OCI-M2 (cell line): ENCODE data around the gene CTF1.

Experiments
- DNase-seq: peaks from one replicate; lab custom pipeline; 2025; ENCODE audit not compliant: unreplicated experiment; lab: John Stamatoyannopoulos, UW

Gene CTF1

DNA sequence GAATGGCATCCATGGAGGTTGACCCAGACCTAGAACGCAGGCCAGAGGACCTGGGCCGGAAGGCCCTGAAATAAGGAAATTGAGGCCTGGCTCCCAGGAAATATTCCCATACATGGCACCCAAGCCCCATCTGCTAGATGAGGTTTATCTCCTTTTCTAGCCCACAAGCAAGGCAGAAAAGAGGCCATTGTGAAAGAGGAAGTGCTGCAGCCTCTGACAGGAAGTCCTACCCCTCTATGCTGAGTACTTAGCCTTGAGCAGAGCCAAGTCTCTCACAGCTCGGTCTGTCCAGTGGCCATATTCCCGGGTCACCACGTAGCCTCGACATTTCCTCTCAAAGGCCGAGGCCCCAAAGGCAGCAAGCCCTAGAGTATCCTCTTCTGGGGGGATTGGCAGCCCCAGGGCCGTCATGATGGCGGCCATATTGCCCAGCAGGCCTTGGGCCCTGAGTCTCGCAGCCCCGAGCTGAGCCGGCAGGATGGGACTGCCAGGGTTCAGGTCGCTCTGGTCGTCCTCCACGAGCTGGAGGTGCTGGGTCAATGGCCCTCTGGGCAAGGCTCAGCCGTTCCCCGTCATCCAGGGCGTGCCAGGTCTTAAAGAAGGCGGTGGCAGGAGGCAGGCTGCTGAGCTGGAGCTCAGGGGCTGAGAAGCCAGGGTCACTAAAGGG, 7.8 kb downstream of the CTF1 start:
- no peak for DNase-seq

- DNase-seq, result no peak
Observed at GRCh38 chr16:30907064-30907463, 10.7 kb downstream of the CTF1 start.

DNA sequence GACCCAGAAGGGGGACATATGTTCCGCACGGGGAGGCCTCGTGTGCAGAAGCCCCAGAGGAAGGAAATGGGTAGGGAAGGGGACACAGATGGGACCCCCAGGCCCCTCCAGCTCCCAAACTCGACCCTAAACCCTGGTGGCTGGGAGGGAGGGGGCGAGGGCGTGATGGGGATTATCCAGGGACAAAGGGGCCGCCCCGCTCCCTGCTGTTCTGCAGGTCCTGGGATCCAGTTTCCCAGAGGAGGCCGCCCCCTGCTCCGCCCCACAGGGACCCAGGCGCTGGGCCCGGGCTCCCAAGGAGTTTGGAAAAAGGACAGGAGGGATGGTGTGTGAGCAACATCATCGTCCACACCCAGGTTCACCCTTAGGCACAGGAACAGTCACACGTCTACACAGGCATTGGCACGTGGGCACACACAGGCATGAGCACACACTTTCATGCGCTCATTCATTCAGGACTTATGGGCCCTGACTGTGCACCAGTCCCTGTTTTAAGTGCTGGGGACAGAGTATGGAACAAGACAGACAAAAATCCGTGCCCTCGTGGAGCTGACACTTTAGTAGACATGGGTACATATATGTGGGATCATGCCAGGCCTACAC, 14.1 kb downstream of the CTF1 start:
- DNase-seq, result no peak

DNA sequence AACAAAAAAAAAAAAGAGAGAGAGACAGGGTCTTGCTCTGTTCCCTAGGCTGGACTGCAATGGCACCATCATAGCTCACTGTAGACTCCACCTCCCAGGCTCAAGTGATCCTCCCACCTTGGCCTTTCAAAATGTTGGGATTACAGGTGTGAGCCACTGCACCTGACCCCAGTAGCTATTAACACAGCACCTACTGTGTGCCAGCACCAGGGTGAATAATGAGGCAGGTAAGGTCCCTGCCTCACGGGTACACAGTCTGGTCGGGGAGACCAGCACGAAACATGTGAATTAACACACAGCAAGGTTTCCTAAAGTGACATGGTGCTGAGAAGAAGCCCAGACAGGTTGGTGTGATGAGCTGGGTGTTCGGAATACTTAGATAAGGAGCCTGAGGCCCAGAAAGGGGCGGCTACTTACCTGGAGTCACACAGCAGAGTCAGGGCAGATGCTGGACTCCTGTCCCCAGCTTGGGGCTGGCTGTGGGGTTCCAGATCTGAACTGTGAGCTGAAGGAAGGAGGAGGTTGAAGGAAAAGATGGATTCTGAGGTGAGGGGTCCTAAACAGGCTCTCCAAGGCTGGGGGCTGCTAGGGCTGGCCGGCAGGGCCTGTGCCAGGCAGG, 16.5 kb downstream of the CTF1 start:
- DNase-seq, result no peak

- DNase-seq, result no peak
Observed at GRCh38 chr16:30914830-30915229, 18.4 kb downstream of the CTF1 start.

- DNase-seq, result no peak
Observed at GRCh38 chr16:30918614-30919013, 22.2 kb downstream of the CTF1 start.

DNA sequence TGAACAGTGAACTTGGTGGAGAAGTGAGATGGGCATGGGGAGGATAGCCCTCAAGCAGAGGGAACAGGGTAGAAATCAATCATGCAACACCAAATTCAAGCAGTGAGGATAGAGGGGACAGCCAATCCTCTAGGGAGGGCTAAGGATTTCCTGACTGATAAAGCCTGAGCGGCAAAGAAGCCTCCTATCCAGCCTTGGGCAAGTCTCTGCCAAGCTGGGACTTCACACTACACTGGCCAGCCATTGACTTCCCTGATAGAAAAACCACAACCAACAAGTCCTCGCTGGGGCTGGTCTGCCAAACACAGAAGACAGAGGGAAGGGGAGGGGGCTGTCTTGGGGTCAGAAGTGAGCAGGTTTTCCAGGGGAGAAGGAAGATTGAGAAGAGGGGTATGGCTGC, 24.5 kb downstream of the CTF1 start:
- no peak for DNase-seq

- no peak for DNase-seq
Observed at GRCh38 chr16:30921459-30921747, 25.0 kb downstream of the CTF1 start.

DNA sequence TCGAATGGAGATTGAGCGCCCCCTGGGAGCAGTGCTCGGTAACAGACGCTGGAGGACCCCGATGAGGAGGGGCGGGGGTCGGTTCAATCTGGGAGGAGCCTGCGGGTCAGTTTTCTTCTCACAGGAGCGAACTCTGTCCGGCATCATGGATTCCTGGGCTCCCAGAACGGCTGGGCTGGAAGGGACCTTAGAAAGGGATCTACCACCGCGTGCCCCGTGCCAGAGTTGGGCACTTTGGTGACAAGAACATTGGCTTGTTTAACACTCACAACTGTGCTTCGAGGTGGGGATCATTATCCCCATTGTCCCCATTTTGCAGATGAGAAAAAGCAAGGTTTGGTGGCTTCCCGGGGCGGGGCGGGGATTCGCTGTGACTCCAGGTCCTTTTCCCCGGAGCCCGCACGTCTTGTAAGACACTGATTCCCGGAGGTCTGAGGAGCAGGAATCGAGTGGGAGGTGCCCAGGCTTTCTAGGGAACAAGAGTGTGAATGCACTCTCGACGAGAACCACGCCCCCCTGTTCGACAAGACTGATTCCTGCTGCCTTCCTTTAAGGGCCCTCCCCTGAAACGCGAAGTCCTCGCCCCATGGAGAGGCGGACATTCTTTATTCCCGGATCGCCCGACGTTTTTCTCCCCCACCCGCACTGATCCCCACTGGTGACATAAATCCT, 25.5 kb downstream of the CTF1 start:
- peak; percentile 64 for DNase-seq

DNA sequence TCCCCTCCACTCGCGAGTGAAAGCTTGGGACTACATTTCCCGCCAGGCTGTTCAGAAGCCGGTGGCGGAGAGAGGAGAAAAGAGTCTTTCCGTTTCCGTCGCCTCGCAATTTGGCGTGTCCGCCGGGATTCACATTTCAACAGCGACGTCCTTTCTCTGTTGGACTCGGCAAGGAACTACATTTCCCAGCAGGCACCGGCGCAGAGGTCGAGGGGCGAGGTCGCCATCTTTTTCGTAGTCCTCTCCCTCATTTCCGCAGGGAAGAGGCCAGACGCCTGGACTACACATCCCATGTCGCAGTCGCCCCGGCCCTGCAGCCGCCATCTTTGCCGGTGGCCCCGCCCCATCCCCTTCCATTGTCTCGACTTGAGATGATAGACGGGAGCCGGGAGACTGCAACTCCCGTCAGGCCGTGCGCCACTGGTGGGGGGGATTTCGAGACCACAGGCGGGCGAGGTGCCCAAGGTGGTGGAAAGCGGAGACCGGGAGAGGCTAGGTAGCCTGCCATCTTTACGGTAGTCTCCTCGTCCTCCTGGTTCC, 26.1 kb downstream of the CTF1 start:
- peak; percentile 84 for DNase-seq

GRCh38 chr16:30922960-30923535, 26.6 kb downstream of the CTF1 start:
- peak; percentile 76 for DNase-seq

DNA sequence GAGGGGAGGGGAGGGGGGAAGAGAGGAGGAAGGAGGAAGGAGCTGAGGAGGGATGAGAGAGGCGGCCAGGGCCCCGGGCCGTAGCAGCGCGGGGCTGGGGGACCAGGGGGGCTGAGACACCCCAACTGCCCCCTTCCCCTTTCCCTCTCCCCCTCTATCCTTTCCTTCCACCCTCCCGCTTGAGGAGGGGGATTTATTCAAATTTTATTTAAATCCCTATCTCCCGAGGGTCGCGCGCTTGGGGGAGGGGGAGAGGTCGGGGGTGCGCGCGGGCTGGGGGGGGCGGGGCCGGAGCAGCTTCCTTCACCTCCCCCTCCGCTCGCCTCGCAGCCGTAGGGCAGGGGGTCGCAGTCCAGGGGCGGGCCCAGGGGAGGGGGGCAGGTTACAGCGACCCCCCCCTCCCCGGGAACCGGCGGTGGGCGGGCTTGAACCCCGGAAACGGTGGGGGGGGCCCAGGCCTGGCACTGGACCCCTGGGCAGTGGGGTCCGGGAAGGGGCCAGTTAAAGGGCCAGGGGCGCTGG, 27.2 kb downstream of the CTF1 start, which contains the start of gene FBXL19:
Gene FBXL19, plus strand, starts transcription at position 19 of the 522 bp plus-strand sequence. CDS start 2,183 bp downstream, outside the sequence.
- DNase-seq, result no peak

DNA sequence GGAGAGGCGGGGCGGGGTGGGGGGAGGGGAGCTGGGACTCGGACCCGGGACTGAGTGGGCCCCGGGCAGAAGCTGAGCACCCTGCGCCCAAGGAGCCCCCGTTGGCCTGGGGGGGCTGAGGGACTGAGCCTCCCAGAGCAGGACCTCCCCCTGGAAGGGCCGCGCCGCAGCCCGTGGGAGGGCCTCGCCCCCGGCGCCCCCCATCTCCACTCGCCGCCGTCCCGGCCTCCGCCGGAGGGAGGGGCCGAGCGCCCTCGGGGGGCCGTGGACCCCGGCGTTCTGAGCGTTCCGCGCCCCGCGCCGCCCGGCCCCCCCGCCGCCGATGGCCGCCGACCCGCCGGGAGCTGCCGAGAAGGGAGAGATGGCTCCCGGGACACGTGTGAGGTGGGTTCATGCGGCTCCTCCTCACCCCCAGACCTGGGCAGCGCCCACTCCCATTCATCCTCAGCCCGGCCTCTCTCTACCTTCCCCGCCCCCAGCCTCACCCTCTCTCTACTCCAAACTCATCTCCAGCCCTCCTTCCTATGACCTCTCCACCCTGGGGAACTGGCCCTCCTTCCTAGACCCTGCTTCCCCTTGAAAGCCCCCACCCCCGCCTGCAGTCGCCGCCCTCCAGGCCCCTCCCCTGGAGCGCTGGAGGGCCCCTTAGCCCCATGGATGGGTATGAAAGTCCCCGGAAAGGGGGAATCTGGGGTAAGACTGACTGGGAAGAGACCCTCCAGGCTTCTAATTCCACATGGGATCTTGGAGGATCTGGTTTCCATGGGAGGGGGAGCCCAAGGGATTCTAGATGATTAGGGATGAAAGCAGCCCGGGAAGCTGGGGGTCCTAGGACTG, 27.9 kb downstream of the CTF1 start:
- no peak for DNase-seq

DNA sequence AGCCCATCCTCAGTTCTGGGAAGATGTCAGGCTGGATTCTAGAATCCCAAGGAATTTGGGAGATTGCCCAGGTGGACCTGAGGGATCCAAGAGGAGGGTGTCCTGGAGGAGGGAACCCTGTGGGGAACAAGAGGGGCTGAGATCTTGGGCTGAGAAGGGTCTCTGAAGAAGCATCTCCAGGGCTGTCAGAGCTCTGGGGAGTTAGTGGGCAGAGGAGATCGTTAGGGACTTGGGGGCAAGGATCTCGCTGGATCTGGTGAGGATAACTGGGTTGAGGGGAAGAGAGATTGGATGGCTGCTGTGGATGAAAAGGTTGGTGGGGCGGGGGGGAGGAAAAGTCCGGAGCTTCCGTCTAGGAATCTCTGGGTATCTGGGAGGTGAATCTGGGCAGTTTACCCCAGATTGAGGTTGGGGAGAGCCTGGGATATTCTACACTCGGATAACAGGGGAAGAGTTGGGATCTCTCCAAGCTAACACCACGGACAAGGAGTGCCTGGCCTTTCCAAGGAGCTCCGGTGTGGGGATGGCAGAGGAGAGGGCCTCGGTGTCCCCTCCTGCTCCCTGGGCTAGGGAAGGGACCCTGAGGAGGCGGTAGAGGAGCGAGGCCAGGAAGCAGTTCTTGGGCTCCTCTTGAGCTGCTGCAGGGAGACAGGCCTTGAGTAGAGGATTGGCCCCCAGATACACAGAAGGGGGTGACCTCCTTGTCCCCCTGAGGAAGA, 28.7 kb downstream of the CTF1 start:
- no peak for DNase-seq

DNA sequence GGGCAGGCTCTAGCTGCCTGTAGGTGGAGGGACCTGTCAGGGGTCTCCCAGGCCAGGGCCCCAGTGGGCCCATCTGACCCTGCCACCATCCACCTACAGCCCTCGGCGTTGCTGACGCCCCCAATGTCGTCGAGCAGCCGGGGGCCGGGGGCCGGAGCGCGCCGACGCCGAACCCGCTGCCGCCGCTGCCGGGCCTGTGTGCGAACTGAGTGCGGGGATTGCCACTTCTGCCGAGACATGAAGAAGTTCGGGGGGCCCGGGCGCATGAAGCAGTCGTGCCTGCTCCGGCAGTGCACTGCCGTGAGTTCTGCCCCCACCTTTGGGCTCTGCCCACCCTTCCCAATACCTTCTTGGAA, 29.2 kb downstream of the CTF1 start:
- DNase-seq, result no peak

GRCh38 chr16:30925995-30926811, 29.8 kb downstream of the CTF1 start:
- no peak for DNase-seq

- no peak for DNase-seq
Observed at GRCh38 chr16:30926937-30927788, 30.7 kb downstream of the CTF1 start.

DNA sequence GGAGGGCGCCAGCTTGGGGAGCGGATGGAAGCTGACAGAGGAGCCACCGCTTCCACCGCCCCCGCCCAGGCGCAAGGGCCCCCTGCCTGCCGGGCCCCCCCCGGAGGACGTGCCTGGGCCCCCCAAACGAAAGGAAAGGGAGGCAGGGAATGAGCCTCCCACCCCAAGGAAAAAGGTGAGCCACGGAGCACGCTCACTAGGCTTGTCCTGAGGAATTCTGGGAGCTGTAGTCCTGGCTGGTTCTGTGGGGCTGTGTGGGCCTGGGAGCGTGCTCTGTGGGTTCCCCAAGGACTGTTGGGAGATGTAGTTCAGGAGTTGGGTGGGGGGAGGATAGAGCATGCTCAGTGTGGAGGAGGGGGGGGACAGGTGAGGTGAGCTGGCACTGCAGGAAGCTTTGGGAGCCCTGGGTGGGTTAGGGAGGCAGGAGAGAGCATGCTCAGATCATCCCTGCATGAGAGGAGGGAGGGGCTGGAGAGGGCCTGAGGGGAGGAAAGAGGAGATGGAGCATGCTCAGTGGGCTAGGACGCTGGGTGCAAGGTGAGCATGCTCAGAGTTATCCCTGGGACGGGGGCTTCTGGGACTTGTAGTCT, 31.5 kb downstream of the CTF1 start:
- DNase-seq, result no peak
